GM23338 (cell line): ENCODE results near the gene ESRRB. TPM values are rescaled to one million over a fixed set of nuclear protein-coding genes. Genes with fewer than 3 reads are reported as not detected.

ENCODE experiments used
- ATAC-seq: fragments of 200-7000 bp; cut with Tn5 transposase; 3 replicates; pipeline ENCODE4 v1.9.1; 2020
- DNase-seq: peaks from one replicate; pipeline ENCODE4 v3.0.0-alpha.2; 2015; ENCODE audit warnings: low spot score
- H2AFZ ChIP-seq: fragments of 200-600 bp; sonication (generic); 2 replicates; pipeline ENCODE4 v1.8.0; 2016; ENCODE audit warnings: antibody characterized with exemption, mild to moderate bottlenecking, moderate library complexity
- H3F3A ChIP-seq: fragments of 200-600 bp; sonication (generic); replicated peaks from 2 replicates; pipeline ENCODE4 v1.8.0; 2017; ENCODE audit warnings: antibody characterized with exemption, mixed run types, low read depth
- H3K27ac ChIP-seq: fragments of 200-600 bp; sonication (generic); 2 replicates; pipeline ENCODE4 v1.6.1; 2016; ENCODE audit warnings: low read depth
- H3K27me3 ChIP-seq: fragments of 200-600 bp; sonication (generic); 2 replicates; pipeline ENCODE4 v1.8.0; 2016; ENCODE audit warnings: mild to moderate bottlenecking, mixed run types, moderate library complexity; ENCODE audit not compliant: insufficient read depth
- H3K36me3 ChIP-seq: fragments of 200-600 bp; sonication (generic); 2 replicates; pipeline ENCODE4 v1.8.0; 2016; ENCODE audit warnings: mild to moderate bottlenecking; ENCODE audit not compliant: insufficient read depth
- H3K4me1 ChIP-seq: fragments of 200-600 bp; sonication (generic); 2 replicates; pipeline ENCODE4 v1.8.0; 2016; ENCODE audit warnings: mild to moderate bottlenecking, moderate library complexity; ENCODE audit not compliant: insufficient read depth
- H3K4me2 ChIP-seq: fragments of 200-600 bp; sonication (generic); 2 replicates; pipeline ENCODE4 v1.7.1; 2017; ENCODE audit warnings: mixed run types
- H3K4me3 ChIP-seq: fragments of 200-600 bp; sonication (generic); 2 replicates; pipeline ENCODE4 v1.6.1; 2016; ENCODE audit warnings: mixed run types
- H3K79me2 ChIP-seq: fragments of 200-600 bp; sonication (generic); replicated peaks from 2 replicates; pipeline ENCODE4 v1.8.0; 2017; ENCODE audit warnings: mild to moderate bottlenecking; ENCODE audit not compliant: insufficient read depth
- H3K9me2 ChIP-seq: fragments of 200-600 bp; sonication (generic); 2 replicates; pipeline ENCODE4 v1.8.0; 2017; ENCODE audit not compliant: insufficient read depth
- H4K20me1 ChIP-seq: fragments of 200-600 bp; sonication (generic); replicated peaks from 2 replicates; pipeline ENCODE4 v1.8.0; 2017; ENCODE audit warnings: mild to moderate bottlenecking; ENCODE audit not compliant: insufficient read depth
- H3K27ac Mint-ChIP-seq: 2 replicates; pipeline ENCODE4 v1.8.0; 2020; ENCODE audit warnings: inconsistent platforms, mild to moderate bottlenecking, moderate library complexity, mixed read lengths
- H3K27me3 Mint-ChIP-seq: 3 replicates; pipeline ENCODE4 v1.8.0; 2022; ENCODE audit warnings: low read depth, mild to moderate bottlenecking, moderate library complexity, mixed read lengths, inconsistent platforms; ENCODE audit not compliant: insufficient read depth, poor library complexity
- H3K36me3 Mint-ChIP-seq: 3 replicates; pipeline ENCODE4 v1.8.0; 2021; ENCODE audit warnings: low read depth, mild to moderate bottlenecking, inconsistent platforms, moderate library complexity, mixed read lengths
- H3K4me1 Mint-ChIP-seq: 3 replicates; pipeline ENCODE4 v1.8.0; 2020; ENCODE audit warnings: mild to moderate bottlenecking, inconsistent platforms, mixed read lengths
- H3K4me3 Mint-ChIP-seq: 3 replicates; pipeline ENCODE4 v1.8.0; 2021; ENCODE audit warnings: moderate library complexity, mild to moderate bottlenecking, inconsistent platforms, mixed read lengths
- H3K9me3 Mint-ChIP-seq: 3 replicates; pipeline ENCODE4 v1.8.0; 2020; ENCODE audit warnings: moderate library complexity, mild to moderate bottlenecking, inconsistent platforms, mixed read lengths
- CREB1 ChIP-seq: fragments of 250-450 bp; sonication (Bioruptor Pico); IDR thresholded peaks from 2 replicates; pipeline ENCODE4 v1.5.0; 2020; ENCODE audit warnings: low read depth, mild to moderate bottlenecking, moderate library complexity
- CTCF ChIP-seq, 2 experiments: fragments of 200-600 bp in 1 of 2; sonication (generic) in 1 of 2; conservative IDR thresholded peaks; 2 replicates each; pipeline versions ENCODE4 v1.5.1 to v1.6.1; 2016 to 2017; ENCODE audit warnings: antibody characterized with exemption in 2 of 2, low read depth in 2 of 2, mild to moderate bottlenecking in 2 of 2, moderate library complexity in 1 of 2
- ETS1 ChIP-seq: IDR thresholded peaks from 2 replicates; pipeline ENCODE4 v1.6.1; 2016; ENCODE audit warnings: antibody characterized with exemption
- EZH2 ChIP-seq: fragments of 200-600 bp; sonication (generic); IDR thresholded peaks from one replicate; pipeline ENCODE4 v1.8.0; 2017; ENCODE audit warnings: antibody characterized with exemption, mild to moderate bottlenecking, low read depth; ENCODE audit not compliant: unreplicated experiment
- EZH2phosphoT487 ChIP-seq: fragments of 200-600 bp; sonication (generic); IDR thresholded peaks from one replicate; pipeline ENCODE4 v1.8.1; 2018; ENCODE audit warnings: antibody characterized with exemption; ENCODE audit not compliant: unreplicated experiment
- JUNB ChIP-seq: IDR thresholded peaks from one replicate; pipeline ENCODE4 v1.6.1; 2016; ENCODE audit warnings: antibody characterized with exemption; ENCODE audit not compliant: unreplicated experiment
- NANOG ChIP-seq: IDR thresholded peaks from 2 replicates; pipeline ENCODE4 v1.6.1; 2016; ENCODE audit warnings: antibody characterized with exemption, borderline replicate concordance
- POLR2AphosphoS5 ChIP-seq: IDR thresholded peaks from 2 replicates; pipeline ENCODE4 v1.6.1; 2016; ENCODE audit warnings: antibody characterized with exemption, low read depth
- REST ChIP-seq: IDR thresholded peaks from one replicate; pipeline ENCODE4 v1.6.1; 2018; ENCODE audit warnings: antibody characterized with exemption; ENCODE audit not compliant: unreplicated experiment
- STAT1 ChIP-seq: IDR thresholded peaks from one replicate; pipeline ENCODE4 v1.6.1; 2016; ENCODE audit warnings: antibody characterized with exemption; ENCODE audit not compliant: unreplicated experiment
- ZNF114 ChIP-seq: fragments of 250-450 bp; sonication (Bioruptor Pico); IDR thresholded peaks from 2 replicates; pipeline ENCODE4 v1.5.0; 2020; ENCODE audit warnings: mild to moderate bottlenecking, moderate library complexity
- ZNF331 ChIP-seq: fragments of 250-450 bp; sonication (Bioruptor Pico); IDR thresholded peaks from 2 replicates; pipeline ENCODE4 v1.5.0; 2020; ENCODE audit warnings: low read depth, mild to moderate bottlenecking, moderate library complexity
- ZNF462 ChIP-seq: fragments of 250-450 bp; sonication (Bioruptor Pico); IDR thresholded peaks from 2 replicates; pipeline ENCODE4 v1.5.0; 2020; ENCODE audit warnings: mild to moderate bottlenecking, moderate library complexity
- polyA plus RNA-seq: library from polyadenylated mRNA; unstranded; fragments of >200 nt; fragmentation: Nextera tagmentation; extraction: Ambion mirVana; gene quantifications from 2 replicates; pipeline ENCODE4 v1.2.1, GENCODE V29; 2016
- total RNA-seq: library from RNA; depleted of rRNA; stranded (reverse); fragments of >200 nt; shearing (Covaris generic); gene quantifications from 2 replicates; pipeline ENCODE4 v1.2.3, GENCODE V29; 2014

The ESRRB gene
- total and polyA plus RNA-seq, 2 experiments from 2014 or later = 0.31 to 0.52 TPM

GRCh38 chr14:76501156-76501720, 125.3 kb downstream of the ESRRB start:
- peaks cover 2% of the 10 kb centered on the region; the same call in 1 of the 3 replicates for H3K4me1 Mint-ChIP-seq
- H3K4me3 Mint-ChIP-seq = no peak overlapping the region
- H3K27ac Mint-ChIP-seq = no peak overlapping the region

More at GRCh38 chr14:76501156-76501720, 125.3 kb downstream of the ESRRB start:
- no peaks in the 10 kb centered on the region for H4K20me1 ChIP-seq
- no peaks in the 10 kb centered on the region for H3K79me2 ChIP-seq
- no peak for ATAC-seq
- DNase-seq = no peak
- no peaks in the 10 kb centered on the region for H3K4me1 ChIP-seq
- H3K9me3 Mint-ChIP-seq = no peaks in the 10 kb centered on the region
- no peaks in the 10 kb centered on the region for H3F3A ChIP-seq
- H3K9me2 ChIP-seq = no peaks in the 10 kb centered on the region
- H3K27me3 Mint-ChIP-seq = peaks cover 2% of the 10 kb centered on the region
- no peak overlapping the region for H3K4me2 ChIP-seq
- no peak overlapping the region for H3K4me3 ChIP-seq
- H3K27ac ChIP-seq = no peak overlapping the region
- no peak overlapping the region for H2AFZ ChIP-seq
- TF ChIP-seq ETS1 = no peak
- no peak for TF ChIP-seq STAT1
- TF ChIP-seq ZNF462 = no peak
- TF ChIP-seq CTCF (conservative IDR thresholded peaks at IDR 0.05; ENCODE audit: low read depth in 2 of 2) = no peak
- TF ChIP-seq REST = no peak
- TF ChIP-seq NANOG = no peak
- TF ChIP-seq POLR2AphosphoS5 = no peak
- TF ChIP-seq CREB1 (CRISPR knock-in tag) = no peak
- TF ChIP-seq EZH2 = no peak
- TF ChIP-seq JUNB = no peak
- TF ChIP-seq ZNF331 = no peak
- TF ChIP-seq EZH2phosphoT487 = no peak
- TF ChIP-seq ZNF114 (CRISPR knock-in tag) = no peak
- no peaks in the 10 kb centered on the region for H3K27me3 ChIP-seq
- H3K36me3 ChIP-seq = no peaks in the 10 kb centered on the region
- no peaks in the 10 kb centered on the region for H3K36me3 Mint-ChIP-seq
